ENCODE data around the gene TTC7B. TPM values are rescaled to one million over a fixed set of nuclear protein-coding genes. Genes with fewer than 3 reads are reported as not detected.

The TTC7B gene
- total and polyA plus RNA-seq, 10 of the 15 experiments (the other 5 are each of a cell fraction or from before 2014, with no cell fraction given): under 0.01 to 1.1 (median 0.26) TPM; not detected in 2

DNA sequence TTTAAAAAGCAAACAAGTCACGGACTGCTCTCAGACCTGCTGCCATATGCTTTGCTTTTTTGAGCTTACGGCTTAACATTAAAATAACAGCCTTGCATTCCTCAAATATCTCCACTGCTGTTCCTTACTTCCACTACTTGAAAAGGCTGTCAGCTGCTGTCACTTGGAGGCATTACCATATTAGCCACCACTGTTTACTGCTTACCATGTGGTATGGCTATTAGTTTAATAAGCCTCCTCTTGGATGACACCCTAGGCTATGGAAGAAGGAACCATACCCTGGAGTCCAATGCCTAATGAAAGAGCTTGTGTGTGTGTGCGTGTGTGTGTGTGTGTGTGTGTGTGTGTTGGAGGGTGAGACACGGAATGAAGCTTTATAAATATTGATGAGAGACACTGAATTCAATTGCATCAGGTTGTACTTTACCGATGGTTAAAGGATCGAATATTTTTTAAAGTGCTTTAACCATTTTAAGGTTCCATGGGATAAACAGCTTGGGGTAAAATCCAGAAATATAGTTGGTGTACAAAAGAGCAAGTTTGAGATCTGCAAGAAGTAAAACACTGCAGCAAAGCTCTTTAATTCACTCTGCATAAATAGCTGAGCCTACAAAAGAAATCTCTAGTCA, 174.5 kb downstream of the TTC7B start:
- intact Hi-C loops (cut with micrococcal nuclease; ENCODE audit: unreplicated experiment) (no loop called here), in situ Hi-C loops (cut with MboI) (no loop called here)
- ATAC-seq: no peak
- no peak overlapping the region for H3K27ac ChIP-seq (ENCODE audit: control insufficient read depth, insufficient read depth)
- FAIRE-seq: no peak
- H3K4me2 ChIP-seq (ENCODE audit: control insufficient read depth, insufficient read depth): no peak overlapping the region
- no peaks in the 10 kb centered on the region for H3K79me2 ChIP-seq (ENCODE audit: control insufficient read depth, insufficient read depth, low read length)
- RAD21 ChIA-PET (ENCODE audit: unreplicated experiment): no interaction called here
- TF ChIP-seq ZNF622 (IDR thresholded peaks at IDR 0.05) (no peak), MYC (IDR thresholded peaks at IDR 0.05; ENCODE audit: insufficient read depth, insufficient read length, insufficient replicate concordance, low read length, severe bottlenecking) (no peak), MXI1 (IDR thresholded peaks at IDR 0.05; ENCODE audit: low read depth, low read length) (no peak), EP300 (IDR thresholded peaks at IDR 0.05; ENCODE audit: borderline replicate concordance in 1 of 2, control insufficient read depth in 1 of 2, low read depth in 2 of 2, low read length in 2 of 2) (no peak), TCF7 (IDR thresholded peaks at IDR 0.05; ENCODE audit: borderline replicate concordance) (no peak), TCF3 (IDR thresholded peaks at IDR 0.05; ENCODE audit: borderline replicate concordance, insufficient read depth, low read depth, low read length) (no peak), RBBP5 (conservative IDR thresholded peaks at IDR 0.05) (no peak), NR2C2 (IDR thresholded peaks at IDR 0.05; ENCODE audit: borderline replicate concordance, control insufficient read depth, insufficient read length, low read depth) (no peak), CBX5 (IDR thresholded peaks at IDR 0.05; ENCODE audit: low read depth) (no peak)
- TF ChIP-seq, protein P1, sequence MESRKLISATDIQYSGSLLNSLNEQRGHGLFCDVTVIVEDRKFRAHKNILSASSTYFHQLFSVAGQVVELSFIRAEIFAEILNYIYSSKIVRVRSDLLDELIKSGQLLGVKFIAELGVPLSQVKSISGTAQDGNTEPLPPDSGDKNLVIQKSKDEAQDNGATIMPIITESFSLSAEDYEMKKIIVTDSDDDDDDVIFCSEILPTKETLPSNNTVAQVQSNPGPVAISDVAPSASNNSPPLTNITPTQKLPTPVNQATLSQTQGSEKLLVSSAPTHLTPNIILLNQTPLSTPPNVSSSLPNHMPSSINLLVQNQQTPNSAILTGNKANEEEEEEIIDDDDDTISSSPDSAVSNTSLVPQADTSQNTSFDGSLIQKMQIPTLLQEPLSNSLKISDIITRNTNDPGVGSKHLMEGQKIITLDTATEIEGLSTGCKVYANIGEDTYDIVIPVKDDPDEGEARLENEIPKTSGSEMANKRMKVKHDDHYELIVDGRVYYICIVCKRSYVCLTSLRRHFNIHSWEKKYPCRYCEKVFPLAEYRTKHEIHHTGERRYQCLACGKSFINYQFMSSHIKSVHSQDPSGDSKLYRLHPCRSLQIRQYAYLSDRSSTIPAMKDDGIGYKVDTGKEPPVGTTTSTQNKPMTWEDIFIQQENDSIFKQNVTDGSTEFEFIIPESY (IDR thresholded peaks at IDR 0.05): no peak
- TF ChIP-seq, protein P2, sequence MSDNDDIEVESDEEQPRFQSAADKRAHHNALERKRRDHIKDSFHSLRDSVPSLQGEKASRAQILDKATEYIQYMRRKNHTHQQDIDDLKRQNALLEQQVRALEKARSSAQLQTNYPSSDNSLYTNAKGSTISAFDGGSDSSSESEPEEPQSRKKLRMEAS (IDR thresholded peaks at IDR 0.05; ENCODE audit: low read depth, low read length): no peak
- TF ChIP-seq, protein P3, sequence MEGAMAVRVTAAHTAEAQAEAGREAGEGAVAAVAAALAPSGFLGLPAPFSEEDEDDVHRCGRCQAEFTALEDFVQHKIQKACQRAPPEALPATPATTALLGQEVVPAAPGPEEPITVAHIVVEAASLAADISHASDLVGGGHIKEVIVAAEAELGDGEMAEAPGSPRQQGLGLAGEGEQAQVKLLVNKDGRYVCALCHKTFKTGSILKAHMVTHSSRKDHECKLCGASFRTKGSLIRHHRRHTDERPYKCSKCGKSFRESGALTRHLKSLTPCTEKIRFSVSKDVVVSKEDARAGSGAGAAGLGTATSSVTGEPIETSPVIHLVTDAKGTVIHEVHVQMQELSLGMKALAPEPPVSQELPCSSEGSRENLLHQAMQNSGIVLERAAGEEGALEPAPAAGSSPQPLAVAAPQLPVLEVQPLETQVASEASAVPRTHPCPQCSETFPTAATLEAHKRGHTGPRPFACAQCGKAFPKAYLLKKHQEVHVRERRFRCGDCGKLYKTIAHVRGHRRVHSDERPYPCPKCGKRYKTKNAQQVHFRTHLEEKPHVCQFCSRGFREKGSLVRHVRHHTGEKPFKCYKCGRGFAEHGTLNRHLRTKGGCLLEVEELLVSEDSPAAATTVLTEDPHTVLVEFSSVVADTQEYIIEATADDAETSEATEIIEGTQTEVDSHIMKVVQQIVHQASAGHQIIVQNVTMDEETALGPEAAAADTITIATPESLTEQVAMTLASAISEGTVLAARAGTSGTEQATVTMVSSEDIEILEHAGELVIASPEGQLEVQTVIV (IDR thresholded peaks at IDR 0.05; ENCODE audit: borderline replicate concordance, partially characterized antibody): no peak
- no peak overlapping the region for H3K4me3 ChIP-seq
- no peaks in the 10 kb centered on the region for H3K4me1 ChIP-seq (ENCODE audit: control insufficient read depth, insufficient read depth, low read length)
- peaks cover 0 to 5% of the 10 kb centered on the region in 2 experiments; a peak in 2 of 4 replicates for H3K27me3 ChIP-seq (replicated peaks in 1 of 2; ENCODE audit: control insufficient read depth in 2 of 2, insufficient read depth in 2 of 2, low read length in 1 of 2)
- H3K9ac ChIP-seq (ENCODE audit: control insufficient read depth, insufficient read depth, low read length): no peak overlapping the region
- no peak for DNase-seq (ENCODE audit: low read depth, low spot score)
- POLR2A ChIA-PET: interaction anchor here (0.5 kb wide), 1 partner anchor 145 kb away, joined by 3 read pairs; no protein-coding TSS in a partner anchor
- H3K9me3 ChIP-seq (replicated peaks; ENCODE audit: control insufficient read depth, insufficient read depth, low read length): no peaks in the 10 kb centered on the region
- no peaks in the 10 kb centered on the region for H3K36me3 ChIP-seq (ENCODE audit: control insufficient read depth in 2 of 2, insufficient read depth in 2 of 2, low read length in 1 of 2)
- SMC1A ChIA-PET (ENCODE audit: uncharacterized antibody, unreplicated experiment): no interaction called here
- no peaks in the 10 kb centered on the region for H4K20me1 ChIP-seq (ENCODE audit: control insufficient read depth, insufficient read depth)
- H2AFZ ChIP-seq (ENCODE audit: control insufficient read depth, low read depth, low read length): no peak overlapping the region
- WGBS (ENCODE audit: insufficient coverage, insufficient replicate concordance, low lambda C conversion rate, missing lambda C conversion rate): 47% methylated on average over 6 of the region's 6 CpGs
- CTCF ChIA-PET: interaction anchor here (1.0 kb wide), 1 partner anchor 13 kb away, joined by 3 read pairs; no protein-coding TSS in a partner anchor
- no TSS peak for BruUV-seq (replicated peaks)
